Upper lobe of left lung (tissue), 4 donors: Measurements from ENCODE around the gene PSAPL1.
A peak's percentile ranks its signal among the peaks of the same experiment; 100 is the strongest.

Source experiments
- EP300 ChIP-seq, 4 donors: sonication (generic); formaldehyde crosslinking; IDR thresholded peaks; one replicate each; pipeline ENCODE4 v1.5.1; 2017; ENCODE audit warnings: antibody characterized with exemption in 4 of 4, control low read depth in 2 of 4
- POLR2A ChIP-seq, 4 donors: fragments of 450-650 bp; IDR thresholded peaks; one replicate each; pipeline ENCODE4 v1.5.1; 2016 to 2017; ENCODE audit warnings: antibody characterized with exemption in 4 of 4, mild to moderate bottlenecking in 2 of 4
- POLR2AphosphoS5 ChIP-seq, 2 donors: sonication (generic); formaldehyde crosslinking; IDR thresholded peaks; one replicate each; pipeline ENCODE4 v1.5.1; 2017; ENCODE audit warnings: antibody characterized with exemption in 2 of 2
- TF ChIP-seq, protein P1 (sequence below), 6 experiments: fragments of 450-650 bp in 4 of 6; fragments of 200-600 bp in 2 of 6; sonication (generic) in 2 of 6; IDR thresholded peaks; one replicate each; pipeline ENCODE4 v1.5.1; 2016 to 2019; ENCODE audit warnings: antibody characterized with exemption in 6 of 6

DNA sequence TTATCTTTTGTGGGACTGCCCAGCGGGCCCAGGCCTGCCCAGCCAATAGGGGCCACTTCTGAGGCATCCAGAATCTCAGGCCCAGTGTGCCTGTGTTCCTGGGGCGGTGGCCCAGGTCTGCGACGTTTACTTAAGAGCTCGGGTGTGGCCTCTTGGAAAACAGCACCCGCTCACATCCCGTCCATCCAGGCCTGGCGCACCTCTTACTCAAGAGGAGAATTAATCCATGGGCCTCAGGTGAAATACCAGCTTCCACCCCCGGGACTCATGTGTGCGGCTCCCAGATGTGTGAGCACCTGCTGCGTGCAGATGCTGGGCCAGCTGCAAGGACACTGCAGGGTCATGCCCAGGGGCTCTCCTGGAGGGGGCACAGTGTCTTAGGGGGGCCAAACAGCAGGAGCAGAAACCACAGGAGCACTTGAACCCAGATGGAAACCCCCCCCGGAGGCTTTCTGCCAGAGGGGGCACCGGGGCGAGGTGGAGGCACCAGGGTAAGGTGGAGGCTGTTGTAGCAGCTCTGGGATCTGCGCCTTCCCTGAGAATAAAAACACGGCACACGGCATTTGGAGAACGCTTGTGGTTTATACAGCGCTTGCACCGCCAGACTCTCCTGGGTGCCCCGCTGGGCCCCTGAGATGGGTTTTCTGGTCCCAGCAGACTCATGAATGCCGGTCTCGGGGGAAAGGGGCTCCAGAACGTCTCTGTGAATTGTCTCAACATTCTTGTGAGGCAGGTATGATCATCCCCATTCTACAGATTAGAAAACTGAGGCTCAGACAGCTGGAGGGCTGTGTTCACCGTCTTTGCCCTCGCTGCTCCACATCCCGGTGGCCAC is 2.8 kb downstream of the PSAPL1 start:
- TF ChIP-seq, protein P1, sequence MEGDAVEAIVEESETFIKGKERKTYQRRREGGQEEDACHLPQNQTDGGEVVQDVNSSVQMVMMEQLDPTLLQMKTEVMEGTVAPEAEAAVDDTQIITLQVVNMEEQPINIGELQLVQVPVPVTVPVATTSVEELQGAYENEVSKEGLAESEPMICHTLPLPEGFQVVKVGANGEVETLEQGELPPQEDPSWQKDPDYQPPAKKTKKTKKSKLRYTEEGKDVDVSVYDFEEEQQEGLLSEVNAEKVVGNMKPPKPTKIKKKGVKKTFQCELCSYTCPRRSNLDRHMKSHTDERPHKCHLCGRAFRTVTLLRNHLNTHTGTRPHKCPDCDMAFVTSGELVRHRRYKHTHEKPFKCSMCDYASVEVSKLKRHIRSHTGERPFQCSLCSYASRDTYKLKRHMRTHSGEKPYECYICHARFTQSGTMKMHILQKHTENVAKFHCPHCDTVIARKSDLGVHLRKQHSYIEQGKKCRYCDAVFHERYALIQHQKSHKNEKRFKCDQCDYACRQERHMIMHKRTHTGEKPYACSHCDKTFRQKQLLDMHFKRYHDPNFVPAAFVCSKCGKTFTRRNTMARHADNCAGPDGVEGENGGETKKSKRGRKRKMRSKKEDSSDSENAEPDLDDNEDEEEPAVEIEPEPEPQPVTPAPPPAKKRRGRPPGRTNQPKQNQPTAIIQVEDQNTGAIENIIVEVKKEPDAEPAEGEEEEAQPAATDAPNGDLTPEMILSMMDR (IDR thresholded peaks at IDR 0.05) = peak in 1 of 6 experiments; percentile 29
- TF ChIP-seq EP300 (IDR thresholded peaks at IDR 0.05) (no peak), POLR2A (IDR thresholded peaks at IDR 0.05) (no peak), POLR2AphosphoS5 (IDR thresholded peaks at IDR 0.05) (no peak)
